GM19328 (cell line): Measurements from ENCODE around the gene ARHGAP23.
"Not testable (repeated sequence)": the region's sequence is repeated elsewhere in the genome, so short reads cannot be mapped to it uniquely, and the experiment has no call there.

ENCODE experiments used
- ATAC-seq: cut with Tn5 transposase; IDR thresholded peaks from one replicate; pipeline ENCODE4 v1.9.1; 2021; ENCODE audit warnings: mild to moderate bottlenecking, moderate library complexity; ENCODE audit not compliant: unreplicated experiment

ARHGAP23 gene

GRCh38 chr17:38511150-38512108, 83.2 kb downstream of the ARHGAP23 start:
- ATAC-seq, result no peak

GRCh38 chr17:38512473-38513058, 84.3 kb downstream of the ARHGAP23 start:
- ATAC-seq, result no peak

GRCh38 chr17:38526526-38526925, 98.3 kb downstream of the ARHGAP23 start:
- not testable (repeated sequence) for ATAC-seq

GRCh38 chr17:38528141-38528540, 99.9 kb downstream of the ARHGAP23 start:
- not testable (repeated sequence) for ATAC-seq

- not testable (repeated sequence) for ATAC-seq
These were observed 102.6 kb downstream of the ARHGAP23 start for GRCh38 chr17:38530856-38531255.

GRCh38 chr17:38531761-38532160, 103.5 kb downstream of the ARHGAP23 start:
- not testable (repeated sequence) for ATAC-seq

GRCh38 chr17:38532451-38532850, 104.2 kb downstream of the ARHGAP23 start:
- ATAC-seq, result no peak

- ATAC-seq, result no peak
These were observed 105.0 kb downstream of the ARHGAP23 start for GRCh38 chr17:38533241-38533640.

- ATAC-seq, result no peak
These were observed 105.7 kb downstream of the ARHGAP23 start for GRCh38 chr17:38533866-38534497.

GRCh38 chr17:38534498-38534885, 106.2 kb downstream of the ARHGAP23 start:
- ATAC-seq, result no peak

- ATAC-seq, result no peak
These were observed 107.6 kb downstream of the ARHGAP23 start for GRCh38 chr17:38535886-38536285.

GRCh38 chr17:38536661-38537060, 108.4 kb downstream of the ARHGAP23 start:
- no peak for ATAC-seq

- no peak for ATAC-seq
These were observed 110.6 kb downstream of the ARHGAP23 start for GRCh38 chr17:38538906-38539305.

GRCh38 chr17:38539386-38539785, 111.1 kb downstream of the ARHGAP23 start:
- ATAC-seq, result no peak

GRCh38 chr17:38540514-38541045, 112.3 kb downstream of the ARHGAP23 start:
- ATAC-seq, result no peak

- no peak for ATAC-seq
These were observed 113.0 kb downstream of the ARHGAP23 start for GRCh38 chr17:38541281-38541680.

GRCh38 chr17:38542286-38542685, 114.0 kb downstream of the ARHGAP23 start:
- ATAC-seq, result no peak

- ATAC-seq, result no peak
These were observed 115.3 kb downstream of the ARHGAP23 start for GRCh38 chr17:38543403-38544174.

GRCh38 chr17:38544175-38544838, 116.0 kb downstream of the ARHGAP23 start:
- no peak for ATAC-seq

GRCh38 chr17:38544839-38545209, 116.6 kb downstream of the ARHGAP23 start:
- ATAC-seq, result no peak
